ENCODE data around the gene AMPH.

GRCh38 chr7:38512291-38512690, 118.9 kb downstream of the AMPH start:
- no peak for TF ChIP-seq EP300 (IDR thresholded peaks at IDR 0.05)
- no peak for TF ChIP-seq POLR2A (IDR thresholded peaks at IDR 0.05)

All from upper lobe of left lung (tissue), 4 donors.